CD14-positive monocyte (primary cell): ENCODE data around the gene MYL12B. TPM values are rescaled to one million over a fixed set of nuclear protein-coding genes. Genes with fewer than 3 reads are reported as not detected.
A peak's percentile ranks its signal among the peaks of the same experiment; 100 is the strongest.

Experiments
- DNase-seq, 3 donors: peaks; one replicate each; pipeline ENCODE4 v3.0.0-alpha.2; 2011 to 2022
- H2AFZ ChIP-seq: 2 replicates; pipeline ENCODE4 v1.6.0; 2012; ENCODE audit warnings: mild to moderate bottlenecking, low read depth, low read length, inconsistent platforms; ENCODE audit not compliant: insufficient read depth, poor library complexity, severe bottlenecking
- H3K27ac ChIP-seq, 2 donors: 1 replicate in 1 of 2; 2 replicates in 1 of 2; pipeline ENCODE4 v1.5.1; 2012 to 2013; ENCODE audit warnings: low read length in 2 of 2, control low read depth in 1 of 2, inconsistent platforms in 1 of 2, low read depth in 1 of 2, mild to moderate bottlenecking in 1 of 2
- H3K27me3 ChIP-seq, 2 donors: one replicate each; pipeline versions ENCODE4 v1.6.0 to v1.6.1; 2011 to 2013; ENCODE audit warnings: low read length in 2 of 2; ENCODE audit not compliant: control insufficient read depth in 2 of 2, insufficient read depth in 2 of 2
- H3K36me3 ChIP-seq, 2 donors: replicated peaks in 1 of 2; 1 replicate in 1 of 2; 2 replicates in 1 of 2; pipeline versions ENCODE4 v1.5.1 to v1.6.1; 2012 to 2013; ENCODE audit warnings: low read length in 2 of 2, control low read depth in 1 of 2, inconsistent platforms in 1 of 2, mild to moderate bottlenecking in 1 of 2; ENCODE audit not compliant: insufficient read depth in 2 of 2, control insufficient read depth in 1 of 2
- H3K4me1 ChIP-seq, 2 donors: 1 replicate in 1 of 2; 2 replicates in 1 of 2; pipeline versions ENCODE4 v1.5.1 to v1.6.1; 2012 to 2013; ENCODE audit warnings: low read length in 2 of 2, control low read depth in 1 of 2, inconsistent platforms in 1 of 2, mild to moderate bottlenecking in 1 of 2, moderate library complexity in 1 of 2; ENCODE audit not compliant: insufficient read depth in 2 of 2, control insufficient read depth in 1 of 2
- H3K4me2 ChIP-seq: replicated peaks from 2 replicates; pipeline ENCODE3; 2012; ENCODE audit warnings: low read length, moderate library complexity, mild to moderate bottlenecking; ENCODE audit not compliant: poor library complexity, severe bottlenecking; ENCODE audit errors: extremely low read depth
- H3K4me3 ChIP-seq, 3 experiments: fragments of 200-600 bp in 1 of 3; sonication (generic) in 1 of 3; replicated peaks in 1 of 3; 1 replicate in 2 of 3; 2 replicates in 1 of 3; pipeline ENCODE4 v1.5.1; 2011 to 2013; ENCODE audit warnings: low read length in 3 of 3, mild to moderate bottlenecking in 3 of 3, control low read depth in 2 of 3, low read depth in 2 of 3, inconsistent platforms in 1 of 3, moderate library complexity in 1 of 3
- H3K79me2 ChIP-seq: 2 replicates; pipeline ENCODE4 v1.6.0; 2012; ENCODE audit warnings: mild to moderate bottlenecking, control low read depth, inconsistent platforms, low read length, moderate library complexity; ENCODE audit not compliant: insufficient read depth
- H3K9ac ChIP-seq: 2 replicates; pipeline ENCODE4 v1.6.0; 2017; ENCODE audit warnings: low read length, mild to moderate bottlenecking; ENCODE audit not compliant: insufficient read depth, poor library complexity, severe bottlenecking
- H3K9me3 ChIP-seq, 2 donors: replicated peaks in 1 of 2; 1 replicate in 1 of 2; 2 replicates in 1 of 2; pipeline versions ENCODE4 v1.5.1 to v1.6.1; 2012 to 2013; ENCODE audit warnings: low read length in 2 of 2, control low read depth in 1 of 2; ENCODE audit not compliant: control insufficient read depth in 1 of 2, insufficient read depth in 1 of 2
- H4K20me1 ChIP-seq: 2 replicates; pipeline ENCODE4 v1.6.0; 2012; ENCODE audit warnings: mild to moderate bottlenecking, low read length, control low read depth, moderate library complexity; ENCODE audit not compliant: insufficient read depth
- H3K27ac Mint-ChIP-seq, 7 donors: one replicate each; pipeline ENCODE4 v1.8.0; 2020; ENCODE audit warnings: mild to moderate bottlenecking in 7 of 7, mixed read lengths in 7 of 7, moderate library complexity in 6 of 7, inconsistent platforms in 2 of 7
- H3K27me3 Mint-ChIP-seq, 3 donors: one replicate each; pipeline ENCODE4 v1.8.0; 2021 to 2022; ENCODE audit warnings: low read depth in 3 of 3, mild to moderate bottlenecking in 3 of 3, mixed read lengths in 3 of 3, moderate library complexity in 3 of 3, inconsistent platforms in 1 of 3
- H3K36me3 Mint-ChIP-seq, 2 donors: one replicate each; pipeline ENCODE4 v1.8.0; 2020; ENCODE audit warnings: mixed read lengths in 2 of 2, inconsistent platforms in 1 of 2, mild to moderate bottlenecking in 1 of 2
- H3K4me1 Mint-ChIP-seq: one replicate; pipeline ENCODE4 v1.8.0; 2020; ENCODE audit warnings: mild to moderate bottlenecking, mixed read lengths
- H3K4me3 Mint-ChIP-seq, 2 donors: one replicate each; pipeline ENCODE4 v1.8.0; 2020; ENCODE audit warnings: mild to moderate bottlenecking in 2 of 2, mixed read lengths in 2 of 2, moderate library complexity in 1 of 2
- H3K9me3 Mint-ChIP-seq, 7 donors: one replicate each; pipeline ENCODE4 v1.8.0; 2020 to 2022; ENCODE audit warnings: mixed read lengths in 7 of 7, mild to moderate bottlenecking in 6 of 7, moderate library complexity in 6 of 7, inconsistent platforms in 2 of 7
- CTCF ChIP-seq: fragments of 200-600 bp; IDR thresholded peaks from one replicate; pipeline ENCODE4 v1.8.0; 2022; ENCODE audit warnings: antibody characterized with exemption, mild to moderate bottlenecking
- WGBS: methylation state at CpG from one replicate; pipeline ENCODE4 v1.1.5; 2013; ENCODE audit warnings: missing lambda C conversion rate; ENCODE audit not compliant: insufficient coverage; 5-methylcytosine and 5-hydroxymethylcytosine counted together
- intact Hi-C, 2 donors: fragments of 100-400 bp; cut with micrococcal nuclease; formaldehyde crosslinking; loops; one replicate each; pipeline versions ENCODE4 v1.15.0 to v1.15.1; 2023
- polyA plus RNA-seq, 3 donors: library from polyadenylated mRNA; depleted of rRNA in 1 of 3; unstranded in 2 of 3; stranded (reverse) in 1 of 3; fragments of 300-500 nt in 2 of 3; fragments of >200 nt in 1 of 3; fragmentation: Illumina TruSeq in 2 of 3; gene quantifications; 1 replicate in 2 of 3; 2 replicates in 1 of 3; pipeline ENCODE4 v1.2.3, GENCODE V29; 2012 to 2021

MYL12B gene
- polyA plus RNA-seq, 3 donors, result 295 to 814 (median 727) TPM

GRCh38 chr18:3319399-3319798 is 57.5 kb downstream of the MYL12B start:
- H3K9me3 Mint-ChIP-seq, result peaks cover 0 to 8% (median 2%) of the 10 kb centered on the region in 7 donors
- WGBS, result 100% methylated on average over 2 of the region's 5 CpGs

GRCh38 chr18:3319894-3320454 is 58.0 kb downstream of the MYL12B start:
- intact Hi-C loops, result no loop called here
- H3K9me3 Mint-ChIP-seq, result peaks cover 0 to 8% (median 2%) of the 10 kb centered on the region in 7 donors
- no peaks in the 10 kb centered on the region for H3K9me3 ChIP-seq

More at GRCh38 chr18:3319399-3319798, 57.5 kb downstream of the MYL12B start:
- Histone ChIP-seq H3K27ac (no peak overlapping the region), H3K36me3 (no peaks in the 10 kb centered on the region), H3K9ac (no peak overlapping the region), H3K4me3 (no peak overlapping the region), H3K4me2 (no peak overlapping the region), H4K20me1 (no peaks in the 10 kb centered on the region), H3K9me3 (no peaks in the 10 kb centered on the region), H3K4me1 (peaks cover 12 to 17% of the 10 kb centered on the region in 2 donors), H3K79me2 (no peaks in the 10 kb centered on the region), H3K27me3 (no peaks in the 10 kb centered on the region), H2AFZ (no peak overlapping the region)
- no peak for TF ChIP-seq CTCF
- H3K27ac Mint-ChIP-seq, result no peak overlapping the region
- no peaks in the 10 kb centered on the region for H3K36me3 Mint-ChIP-seq
- intact Hi-C loops, result no loop called here
- no peak overlapping the region for H3K4me3 Mint-ChIP-seq
- DNase-seq, result no peak
- peaks cover 0 to 3% (median 0%) of the 10 kb centered on the region in 3 donors for H3K27me3 Mint-ChIP-seq
- peaks cover 16% of the 10 kb centered on the region for H3K4me1 Mint-ChIP-seq

More at GRCh38 chr18:3319894-3320454, 58.0 kb downstream of the MYL12B start:
- no peak for TF ChIP-seq CTCF
- no peak for DNase-seq
- Histone ChIP-seq H3K4me3 (no peak overlapping the region), H3K9ac (no peak overlapping the region), H3K27me3 (no peaks in the 10 kb centered on the region), H3K4me2 (no peak overlapping the region), H2AFZ (no peak overlapping the region), H3K79me2 (no peaks in the 10 kb centered on the region), H4K20me1 (no peaks in the 10 kb centered on the region), H3K36me3 (no peaks in the 10 kb centered on the region), H3K4me1 (peaks cover 14 to 18% of the 10 kb centered on the region in 2 donors), H3K27ac (no peak overlapping the region)
- WGBS, result 86% methylated on average over 2 of the region's 2 CpGs
- H3K27ac Mint-ChIP-seq, result peak overlapping the region in 1 of 7 donors; percentile 79
- no peaks in the 10 kb centered on the region for H3K36me3 Mint-ChIP-seq
- peaks cover 16% of the 10 kb centered on the region for H3K4me1 Mint-ChIP-seq
- H3K4me3 Mint-ChIP-seq, result no peak overlapping the region
- peaks cover 0 to 3% (median 0%) of the 10 kb centered on the region in 3 donors for H3K27me3 Mint-ChIP-seq
